ENCODE measurements around the gene EPHB3. TPM values are rescaled to one million over a fixed set of nuclear protein-coding genes. Genes with fewer than 3 reads are reported as not detected.

The EPHB3 gene
- total and polyA plus RNA-seq, 9 donors = 36.2 to 62.1 (median 47.4) TPM

DNA sequence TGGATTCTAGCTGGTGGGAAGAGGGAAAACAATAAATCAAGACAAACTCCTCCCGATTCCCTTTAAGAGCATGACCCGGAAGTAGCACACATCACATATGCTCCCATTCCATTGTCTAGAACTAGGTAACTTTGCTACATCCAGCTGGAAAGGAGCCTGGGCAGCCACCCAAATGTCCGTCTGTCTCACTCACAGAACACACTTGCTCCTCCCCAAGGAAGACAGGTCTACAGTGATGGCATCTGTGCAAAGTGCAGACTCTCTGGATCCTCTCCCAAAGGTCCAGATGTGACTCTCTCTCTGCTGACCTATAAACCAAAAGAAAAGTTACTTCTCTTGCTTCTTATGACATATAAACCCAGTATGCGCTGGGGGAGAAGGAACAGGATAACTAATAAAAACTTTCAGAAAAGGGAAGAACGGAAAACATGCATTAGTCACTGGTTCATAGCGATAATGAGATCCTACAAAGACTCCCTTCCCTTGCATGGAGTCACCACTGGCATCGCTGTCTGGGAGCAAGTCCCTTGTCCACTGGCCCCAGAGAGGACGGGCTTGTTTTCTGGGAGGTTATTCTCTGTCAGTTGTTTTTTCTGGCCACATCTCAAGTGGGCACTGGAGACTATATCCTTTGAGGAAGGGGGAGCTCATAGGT lies 29.8 kb upstream of the EPHB3 start:
- H3K27ac ChIP-seq (ENCODE audit: low read length) = no peak overlapping the region
- H3K4me1 ChIP-seq (ENCODE audit: control insufficient read depth, insufficient read depth, low read length) = peaks cover 12% of the 10 kb centered on the region
- DNase-seq = peak; percentile 24
- H3K4me3 ChIP-seq (ENCODE audit: low read length) = no peak overlapping the region
- no peaks in the 10 kb centered on the region for H3K9me3 ChIP-seq (replicated peaks; ENCODE audit: control insufficient read depth, low read depth, low read length)
- peaks cover 33% of the 10 kb centered on the region for H3K27me3 ChIP-seq (ENCODE audit: control insufficient read depth, insufficient read depth, low read length)
- no peaks in the 10 kb centered on the region for H3K36me3 ChIP-seq (ENCODE audit: control insufficient read depth, insufficient read depth, low read length)
- WGBS (ENCODE audit: insufficient coverage) = 30% methylated on average over 2 of the region's 8 CpGs

DNA sequence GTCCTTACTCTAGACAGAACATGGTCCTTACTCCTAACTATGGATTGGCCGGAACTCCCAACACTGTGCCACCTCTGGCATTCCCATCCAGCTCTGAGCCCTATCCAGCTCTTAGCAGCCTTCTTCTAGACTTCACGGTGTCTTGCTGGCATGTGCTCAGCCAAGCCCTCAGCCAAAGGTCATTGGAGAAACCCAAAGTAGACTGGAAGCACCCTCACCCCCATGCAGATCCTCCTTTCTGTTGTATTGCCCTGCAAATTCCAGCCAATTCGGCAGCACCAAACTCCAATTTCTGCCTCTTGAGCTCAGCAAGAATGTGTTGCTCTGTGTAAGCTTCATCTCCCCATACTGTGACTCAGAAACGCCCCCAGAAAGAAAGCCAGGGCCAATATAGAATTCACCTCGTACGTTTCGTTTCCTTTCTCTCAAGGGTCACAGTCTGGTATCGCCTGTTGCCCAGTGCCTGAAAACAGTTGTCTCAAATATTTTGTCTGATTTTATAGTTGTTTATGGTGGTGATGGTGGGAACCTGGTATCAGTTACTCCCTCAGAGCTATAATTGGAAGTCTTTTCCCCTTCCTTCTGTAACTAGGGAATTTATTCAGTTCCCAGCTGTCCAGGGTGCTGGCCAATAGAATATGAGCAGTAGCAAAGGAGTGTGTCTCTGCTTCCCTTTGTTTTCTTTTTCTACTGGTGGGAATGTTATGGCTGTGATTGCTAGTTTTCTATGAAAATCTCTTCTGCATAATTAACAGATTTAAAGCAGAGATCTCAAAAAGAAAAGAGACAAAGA lies 28.4 kb upstream of the EPHB3 start:
- peaks cover 23% of the 10 kb centered on the region for H3K27me3 ChIP-seq (ENCODE audit: control insufficient read depth, insufficient read depth, low read length)
- no peaks in the 10 kb centered on the region for H3K9me3 ChIP-seq (replicated peaks; ENCODE audit: control insufficient read depth, low read depth, low read length)
- 44% methylated on average over 5 of the region's 8 CpGs for WGBS (ENCODE audit: insufficient coverage)
- no peak overlapping the region for H3K4me3 ChIP-seq (ENCODE audit: low read length)
- no peaks in the 10 kb centered on the region for H3K36me3 ChIP-seq (ENCODE audit: control insufficient read depth, insufficient read depth, low read length)
- H3K4me1 ChIP-seq (ENCODE audit: control insufficient read depth, insufficient read depth, low read length) = peaks cover 12% of the 10 kb centered on the region
- DNase-seq = no peak
- no peak overlapping the region for H3K27ac ChIP-seq (ENCODE audit: low read length)

DNA sequence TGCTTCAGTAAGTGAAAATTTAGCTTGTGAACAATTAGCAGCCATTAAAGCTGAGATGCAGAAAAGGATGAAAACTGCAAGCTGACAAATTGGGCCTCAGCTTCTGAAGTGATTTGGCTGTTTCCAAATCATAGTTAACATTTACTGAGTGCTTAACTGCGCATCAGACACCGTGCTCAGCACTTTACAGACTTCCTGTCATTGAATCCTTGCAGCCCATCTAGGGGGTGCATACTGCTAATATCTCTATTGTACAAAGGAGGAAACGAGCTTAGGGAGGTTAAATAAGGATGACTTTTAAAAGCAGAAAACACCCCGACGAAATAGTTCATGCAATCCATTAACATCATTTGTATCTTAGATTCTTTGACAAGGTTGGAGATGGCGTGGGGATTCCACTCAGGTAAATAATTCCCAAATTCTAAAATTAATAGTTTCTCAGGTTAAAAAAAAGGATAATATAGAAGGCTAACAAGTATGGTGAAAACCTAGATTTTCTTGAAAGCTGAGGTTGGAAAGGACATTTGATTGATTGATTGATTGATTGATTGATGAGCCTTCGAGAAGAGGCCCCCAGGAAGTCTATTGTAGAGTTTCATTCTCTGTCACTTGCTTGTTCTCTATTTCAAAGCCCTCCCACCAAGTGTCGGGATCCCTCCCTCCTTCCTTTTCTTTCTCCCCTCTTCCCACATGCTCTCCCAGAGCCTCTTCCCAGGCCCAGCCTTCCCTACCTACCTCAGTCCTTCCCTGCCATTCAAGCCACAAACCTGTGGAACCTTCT lies 23.5 kb upstream of the EPHB3 start:
- 33% methylated on average over 1 of the region's 8 CpGs for WGBS (ENCODE audit: insufficient coverage)
- Histone ChIP-seq H3K36me3 (ENCODE audit: control insufficient read depth, insufficient read depth, low read length) (no peaks in the 10 kb centered on the region), H3K4me1 (ENCODE audit: control insufficient read depth, insufficient read depth, low read length) (peaks cover 4% of the 10 kb centered on the region), H3K27ac (ENCODE audit: low read length) (no peak overlapping the region), H3K9me3 (replicated peaks; ENCODE audit: control insufficient read depth, low read depth, low read length) (no peaks in the 10 kb centered on the region), H3K4me3 (ENCODE audit: low read length) (no peak overlapping the region), H3K27me3 (ENCODE audit: control insufficient read depth, insufficient read depth, low read length) (peaks cover 34% of the 10 kb centered on the region)
- no peak for DNase-seq

DNA sequence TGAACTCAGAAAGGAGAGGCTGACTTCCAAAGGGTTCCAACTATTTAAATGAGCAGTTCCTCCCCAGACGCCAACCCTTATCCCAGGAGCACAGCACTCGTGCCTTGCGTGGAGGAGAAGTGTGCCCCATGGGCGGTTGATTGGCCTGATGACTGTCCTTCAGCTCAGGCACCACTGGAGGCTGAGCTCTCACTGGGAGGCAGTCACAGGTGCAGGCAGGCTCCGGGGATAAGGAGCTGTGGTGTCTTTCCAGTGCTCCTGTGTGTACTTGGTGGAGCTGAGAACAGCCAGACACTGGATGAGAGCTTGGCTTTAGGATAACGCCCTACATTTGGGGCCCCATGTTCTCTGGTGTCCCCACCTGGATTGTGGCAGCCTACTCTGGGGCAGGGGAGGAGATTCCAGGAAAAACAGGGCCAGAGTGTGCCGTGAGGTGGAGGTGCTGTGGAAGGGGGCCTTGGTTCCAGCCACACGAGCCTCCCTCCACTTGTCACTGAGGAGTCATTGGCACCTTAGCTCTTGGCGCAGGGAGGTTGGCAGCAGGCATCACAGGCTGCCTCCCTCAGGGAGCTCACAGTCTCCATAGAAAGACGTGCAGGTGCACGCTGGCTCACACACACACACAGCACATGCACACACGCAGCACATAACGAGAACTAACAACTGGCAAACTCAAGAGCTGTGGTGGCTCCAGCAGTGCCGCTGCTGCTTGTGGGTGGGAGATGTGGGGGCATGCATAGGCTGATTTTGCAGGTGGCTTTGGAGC lies 22.7 kb upstream of the EPHB3 start:
- Histone ChIP-seq H3K4me3 (ENCODE audit: low read length) (no peak overlapping the region), H3K9me3 (replicated peaks; ENCODE audit: control insufficient read depth, low read depth, low read length) (no peaks in the 10 kb centered on the region), H3K27me3 (ENCODE audit: control insufficient read depth, insufficient read depth, low read length) (peaks cover 42% of the 10 kb centered on the region), H3K27ac (ENCODE audit: low read length) (no peak overlapping the region), H3K4me1 (ENCODE audit: control insufficient read depth, insufficient read depth, low read length) (peaks cover 2% of the 10 kb centered on the region), H3K36me3 (ENCODE audit: control insufficient read depth, insufficient read depth, low read length) (no peaks in the 10 kb centered on the region)
- WGBS (ENCODE audit: insufficient coverage) = 73% methylated on average over 5 of the region's 14 CpGs
- no peak for DNase-seq

DNA sequence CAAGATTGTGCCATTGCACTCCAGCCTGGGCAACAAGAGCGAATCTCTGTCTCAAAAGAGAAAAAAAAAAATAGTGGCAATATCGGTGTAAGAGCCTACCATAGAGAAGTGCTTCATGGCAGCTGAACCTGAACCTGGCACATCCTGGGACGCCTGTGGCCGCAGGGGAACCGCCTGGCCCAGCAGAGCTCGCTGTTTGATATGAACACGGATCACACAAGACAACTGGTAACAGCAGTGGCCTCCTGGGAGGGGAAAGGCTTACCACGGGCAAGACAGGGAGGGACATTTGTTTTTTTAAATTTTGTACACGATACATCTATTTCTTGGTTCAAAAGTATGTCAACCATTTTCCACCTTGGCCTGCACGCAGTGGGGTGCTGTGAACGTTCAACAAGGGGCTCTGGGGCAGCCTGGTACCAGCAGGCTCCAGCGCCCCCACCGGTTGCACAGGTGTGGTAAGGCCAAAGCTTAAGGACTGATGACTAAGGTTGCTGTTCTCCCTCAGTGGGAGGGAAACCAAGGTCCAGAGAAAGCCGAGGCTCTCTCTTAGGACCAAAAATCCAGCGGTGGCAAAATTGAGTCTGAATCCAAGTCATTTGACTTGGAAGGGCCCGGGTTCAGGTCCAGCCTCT lies 21.7 kb upstream of the EPHB3 start:
- H3K36me3 ChIP-seq (ENCODE audit: control insufficient read depth, insufficient read depth, low read length) = no peaks in the 10 kb centered on the region
- no peaks in the 10 kb centered on the region for H3K9me3 ChIP-seq (replicated peaks; ENCODE audit: control insufficient read depth, low read depth, low read length)
- DNase-seq = no peak
- H3K27ac ChIP-seq (ENCODE audit: low read length) = no peak overlapping the region
- no peak overlapping the region for H3K4me3 ChIP-seq (ENCODE audit: low read length)
- H3K4me1 ChIP-seq (ENCODE audit: control insufficient read depth, insufficient read depth, low read length) = peaks cover 5% of the 10 kb centered on the region
- peaks cover 43% of the 10 kb centered on the region for H3K27me3 ChIP-seq (ENCODE audit: control insufficient read depth, insufficient read depth, low read length)
- WGBS (ENCODE audit: insufficient coverage) = 67% methylated on average over 14 of the region's 16 CpGs

DNA sequence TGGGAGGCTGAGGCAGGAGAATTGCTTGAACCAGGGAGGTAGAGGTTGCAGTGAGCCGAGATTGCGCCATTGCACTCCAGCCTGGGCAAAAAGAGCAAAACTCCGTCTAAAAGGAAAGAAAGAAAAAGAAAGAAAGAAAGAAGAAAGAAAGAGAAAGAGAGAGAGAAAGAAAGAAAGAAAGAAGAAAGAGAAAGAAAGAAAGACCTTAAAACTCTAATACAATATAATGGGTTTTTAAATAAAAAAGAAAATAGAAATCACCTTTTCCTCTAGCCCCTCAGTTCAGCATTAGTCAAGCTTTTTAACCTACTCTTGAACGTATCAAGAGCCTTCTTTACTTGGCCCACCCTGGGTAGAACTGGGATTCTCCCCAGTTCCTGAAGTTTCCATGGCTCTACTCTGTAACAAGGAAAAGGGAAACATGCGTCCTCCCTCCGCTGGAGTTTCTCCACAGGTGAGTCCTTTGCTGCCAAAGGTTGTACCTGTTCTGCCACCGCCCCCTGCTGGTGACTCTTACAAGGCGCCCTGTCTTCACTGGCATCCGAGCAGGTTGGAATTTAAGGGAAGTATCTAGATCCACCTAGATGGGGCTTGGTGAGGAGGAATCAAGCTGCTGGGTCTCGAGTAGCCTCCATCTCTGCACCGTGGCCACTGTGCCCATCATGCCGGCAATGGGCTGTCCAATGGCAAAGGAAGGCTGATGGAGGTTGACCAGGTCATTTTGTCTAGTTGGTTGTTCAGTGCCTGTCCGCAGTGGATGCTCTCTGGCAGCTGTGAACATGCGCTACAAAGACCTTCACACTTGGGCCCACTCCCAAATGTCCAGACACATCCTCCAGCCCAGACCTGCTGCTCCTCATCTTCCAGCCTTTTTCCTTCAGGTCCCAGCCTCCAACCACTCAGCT lies 20.6 kb upstream of the EPHB3 start:
- no peak overlapping the region for H3K4me3 ChIP-seq (ENCODE audit: low read length)
- 16% methylated on average over 6 of the region's 14 CpGs for WGBS (ENCODE audit: insufficient coverage)
- H3K36me3 ChIP-seq (ENCODE audit: control insufficient read depth, insufficient read depth, low read length) = no peaks in the 10 kb centered on the region
- peaks cover 43% of the 10 kb centered on the region for H3K27me3 ChIP-seq (ENCODE audit: control insufficient read depth, insufficient read depth, low read length)
- H3K27ac ChIP-seq (ENCODE audit: low read length) = no peak overlapping the region
- no peaks in the 10 kb centered on the region for H3K9me3 ChIP-seq (replicated peaks; ENCODE audit: control insufficient read depth, low read depth, low read length)
- H3K4me1 ChIP-seq (ENCODE audit: control insufficient read depth, insufficient read depth, low read length) = peaks cover 5% of the 10 kb centered on the region
- peak; percentile 49 for DNase-seq

DNA sequence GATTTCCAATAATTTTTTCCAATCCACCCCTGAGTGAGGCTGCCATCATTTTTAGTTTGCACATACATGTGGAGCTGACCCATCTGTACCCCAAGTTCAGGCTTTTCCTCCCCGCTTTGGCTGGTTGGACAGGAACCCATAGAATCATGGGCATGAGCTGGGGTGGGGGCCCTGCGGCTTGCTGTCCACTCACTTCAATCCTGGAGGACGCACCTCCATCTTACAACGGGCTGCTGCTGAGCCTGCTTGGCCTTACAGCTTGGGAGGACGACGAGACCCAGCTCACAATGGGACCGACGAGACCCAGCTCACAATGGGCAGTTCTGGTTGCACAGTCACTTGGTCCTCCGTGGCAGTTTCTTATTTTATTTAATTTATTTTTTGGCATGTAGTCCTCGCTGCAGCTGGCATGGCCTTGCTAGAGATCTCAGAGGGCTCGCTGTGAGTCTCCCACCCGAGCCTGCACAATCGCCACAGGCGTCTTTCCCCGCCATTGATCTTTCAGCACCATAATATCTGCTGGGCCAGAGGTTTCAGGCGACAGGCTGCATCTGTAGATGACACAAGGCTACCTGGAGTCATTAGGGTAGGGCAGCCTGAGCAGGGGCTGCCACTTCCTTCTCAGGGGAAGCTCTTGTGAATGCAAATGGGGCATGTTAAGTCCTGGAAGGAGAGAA lies 19.6 kb upstream of the EPHB3 start:
- Histone ChIP-seq H3K27me3 (ENCODE audit: control insufficient read depth, insufficient read depth, low read length) (peaks cover 41% of the 10 kb centered on the region), H3K27ac (ENCODE audit: low read length) (no peak overlapping the region), H3K36me3 (ENCODE audit: control insufficient read depth, insufficient read depth, low read length) (no peaks in the 10 kb centered on the region), H3K4me3 (ENCODE audit: low read length) (no peak overlapping the region), H3K4me1 (ENCODE audit: control insufficient read depth, insufficient read depth, low read length) (peaks cover 5% of the 10 kb centered on the region), H3K9me3 (replicated peaks; ENCODE audit: control insufficient read depth, low read depth, low read length) (no peaks in the 10 kb centered on the region)
- DNase-seq = no peak
- WGBS (ENCODE audit: insufficient coverage) = 68% methylated on average over 15 of the region's 16 CpGs

DNA sequence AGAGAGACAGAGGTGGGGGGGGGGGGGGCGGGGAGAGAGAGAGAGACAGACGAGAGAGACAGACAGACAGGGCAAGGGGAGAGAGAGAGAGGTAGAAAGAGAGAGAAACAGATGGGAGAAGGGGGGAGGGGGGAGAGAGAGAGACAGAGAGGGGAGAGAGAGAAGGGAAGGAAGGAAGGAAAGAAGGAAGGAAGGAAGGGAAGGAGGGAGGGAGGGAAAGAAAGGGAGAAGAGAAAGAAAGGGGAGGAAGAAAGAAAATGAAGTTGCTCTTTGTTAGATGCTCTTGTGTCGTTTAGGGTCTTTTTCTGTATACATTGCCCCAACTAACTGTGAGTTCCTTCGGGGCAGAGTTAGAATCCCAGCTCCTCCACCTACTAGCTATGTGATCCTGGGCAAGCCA lies 19.0 kb upstream of the EPHB3 start:
- no peaks in the 10 kb centered on the region for H3K9me3 ChIP-seq (replicated peaks; ENCODE audit: control insufficient read depth, low read depth, low read length)
- 41% methylated on average over 2 of the region's 4 CpGs for WGBS (ENCODE audit: insufficient coverage)
- H3K27me3 ChIP-seq (ENCODE audit: control insufficient read depth, insufficient read depth, low read length) = peaks cover 39% of the 10 kb centered on the region
- DNase-seq = no peak
- H3K27ac ChIP-seq (ENCODE audit: low read length) = no peak overlapping the region
- H3K36me3 ChIP-seq (ENCODE audit: control insufficient read depth, insufficient read depth, low read length) = no peaks in the 10 kb centered on the region
- H3K4me3 ChIP-seq (ENCODE audit: low read length) = no peak overlapping the region
- peaks cover 5% of the 10 kb centered on the region for H3K4me1 ChIP-seq (ENCODE audit: control insufficient read depth, insufficient read depth, low read length)

Measured in muscle of leg (tissue), 11 donors.